ENCODE data around the gene FNDC3B. TPM values are rescaled to one million over a fixed set of nuclear protein-coding genes. Genes with fewer than 3 reads are reported as not detected.

Gene FNDC3B
- total RNA-seq, 2 donors from 2014 or later, result 80.6 to 107 TPM

DNA sequence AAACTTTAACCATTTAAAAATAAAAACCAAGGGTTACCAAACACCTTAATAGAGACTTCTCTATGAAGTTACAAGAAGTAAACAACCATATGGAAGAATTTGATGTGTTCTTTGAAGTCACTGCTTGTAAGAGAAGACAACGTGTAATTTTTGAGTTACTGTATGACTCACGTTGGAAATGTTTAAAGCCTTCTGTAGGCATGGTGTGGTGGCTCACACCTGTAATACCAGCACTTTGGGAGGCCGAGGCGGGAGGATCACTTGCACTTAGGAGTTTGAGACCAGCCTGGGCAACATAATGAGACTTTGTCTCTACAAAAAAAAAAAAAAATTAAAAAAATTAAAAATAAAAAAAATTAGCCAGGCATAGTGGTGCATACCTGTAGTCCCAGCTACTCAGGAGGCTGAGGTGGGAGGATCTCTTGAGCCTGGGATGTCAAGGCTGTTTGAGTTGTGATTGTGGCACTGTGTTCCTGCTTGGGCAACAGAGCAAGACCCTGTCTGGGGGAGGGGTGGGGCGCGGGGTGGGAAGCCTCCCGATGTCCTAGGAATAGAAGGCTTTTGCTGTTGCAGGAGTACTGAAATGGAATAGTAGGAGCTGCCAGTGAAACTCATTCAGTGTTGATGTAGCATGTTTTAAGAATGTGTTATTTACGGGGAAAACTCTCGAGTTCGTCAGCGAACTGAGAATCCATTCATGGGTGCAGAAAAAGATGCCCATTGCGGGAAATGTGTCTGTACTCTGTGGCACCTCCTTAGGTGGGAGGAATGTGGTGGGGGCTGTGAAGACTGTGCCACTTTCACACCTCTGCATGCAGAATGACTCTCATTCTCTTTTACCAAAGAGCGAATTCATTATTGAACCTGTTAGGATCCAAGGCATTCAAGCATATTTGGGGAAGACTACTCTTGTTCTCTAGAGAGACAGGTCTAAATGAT is 134.2 kb downstream of the FNDC3B start:
- TF ChIP-seq, protein P1, sequence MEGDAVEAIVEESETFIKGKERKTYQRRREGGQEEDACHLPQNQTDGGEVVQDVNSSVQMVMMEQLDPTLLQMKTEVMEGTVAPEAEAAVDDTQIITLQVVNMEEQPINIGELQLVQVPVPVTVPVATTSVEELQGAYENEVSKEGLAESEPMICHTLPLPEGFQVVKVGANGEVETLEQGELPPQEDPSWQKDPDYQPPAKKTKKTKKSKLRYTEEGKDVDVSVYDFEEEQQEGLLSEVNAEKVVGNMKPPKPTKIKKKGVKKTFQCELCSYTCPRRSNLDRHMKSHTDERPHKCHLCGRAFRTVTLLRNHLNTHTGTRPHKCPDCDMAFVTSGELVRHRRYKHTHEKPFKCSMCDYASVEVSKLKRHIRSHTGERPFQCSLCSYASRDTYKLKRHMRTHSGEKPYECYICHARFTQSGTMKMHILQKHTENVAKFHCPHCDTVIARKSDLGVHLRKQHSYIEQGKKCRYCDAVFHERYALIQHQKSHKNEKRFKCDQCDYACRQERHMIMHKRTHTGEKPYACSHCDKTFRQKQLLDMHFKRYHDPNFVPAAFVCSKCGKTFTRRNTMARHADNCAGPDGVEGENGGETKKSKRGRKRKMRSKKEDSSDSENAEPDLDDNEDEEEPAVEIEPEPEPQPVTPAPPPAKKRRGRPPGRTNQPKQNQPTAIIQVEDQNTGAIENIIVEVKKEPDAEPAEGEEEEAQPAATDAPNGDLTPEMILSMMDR (conservative IDR thresholded peaks at IDR 0.05), result no peak
- Histone ChIP-seq H3K9me3 (ENCODE audit: control insufficient read depth, low read length) (no peaks in the 10 kb centered on the region), H3K4me1 (ENCODE audit: control insufficient read depth, insufficient read depth, low read length) (peaks cover 26% of the 10 kb centered on the region), H3K36me3 (ENCODE audit: control insufficient read depth, insufficient read depth, low read length) (peaks cover 34% of the 10 kb centered on the region), H3K27ac (ENCODE audit: low read depth, low read length) (peak overlapping the region; percentile 34), H3K27me3 (ENCODE audit: control insufficient read depth, insufficient read depth, low read length, poor library complexity, severe bottlenecking) (no peaks in the 10 kb centered on the region), H3K9ac (ENCODE audit: extremely low read depth, low read length, poor library complexity, severe bottlenecking) (no peak overlapping the region), H3K4me3 (ENCODE audit: low read length) (peak overlapping the region; percentile 39)
- peak overlapping the region; percentile 40 for H3K27ac Mint-ChIP-seq
- H3K4me1 Mint-ChIP-seq, result peaks cover 67% of the 10 kb centered on the region
- WGBS, 2 experiments (ENCODE audit: insufficient coverage in 1 of 2, insufficient read length in 1 of 2), result 76 to 83% methylated on average over 8 to 13 of the region's 13 CpGs
- no peaks in the 10 kb centered on the region for H3K27me3 Mint-ChIP-seq (ENCODE audit: insufficient read depth)
- no peak overlapping the region for H3K4me3 Mint-ChIP-seq
- H3K9me3 Mint-ChIP-seq, result no peaks in the 10 kb centered on the region
- H3K36me3 Mint-ChIP-seq (ENCODE audit: low read depth), result peaks cover 15% of the 10 kb centered on the region
- peak; percentile 54 for DNase-seq

DNA sequence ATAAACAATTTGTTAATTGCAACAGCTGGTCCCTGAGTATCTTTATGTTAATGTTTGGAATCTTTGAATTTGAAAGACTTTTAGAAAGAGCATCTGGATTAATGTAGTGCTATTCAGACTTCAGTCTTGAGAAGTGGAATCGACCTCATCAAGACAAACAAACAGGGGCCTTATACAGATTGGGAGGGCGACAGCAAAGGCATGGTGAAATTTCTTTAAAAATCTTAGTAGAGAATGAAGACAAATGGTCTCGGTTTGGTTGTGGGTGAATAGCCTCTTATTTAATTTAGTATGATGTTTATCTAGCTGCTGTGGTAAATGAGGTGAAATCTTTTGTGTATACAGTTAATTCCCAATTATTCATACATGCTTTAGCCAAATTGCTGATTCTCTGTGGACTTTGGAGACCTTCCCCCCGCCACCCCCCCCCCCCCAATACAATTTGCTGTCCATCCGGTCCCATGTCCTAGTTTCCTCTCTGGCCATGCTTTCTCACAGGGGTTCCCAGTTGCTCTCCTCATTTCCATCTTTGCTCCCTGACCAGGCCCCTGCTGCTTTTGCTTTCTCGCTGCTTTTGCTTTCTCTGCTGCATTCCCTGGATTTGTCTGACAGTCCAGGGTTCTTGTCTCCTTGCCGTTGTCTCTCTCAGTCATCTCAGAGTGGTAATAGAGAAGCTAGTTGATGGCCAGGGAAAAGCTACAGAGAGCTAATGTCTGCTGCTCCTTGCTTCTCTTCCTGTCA is 135.3 kb downstream of the FNDC3B start:
- H3K27me3 ChIP-seq (ENCODE audit: control insufficient read depth, insufficient read depth, low read length, poor library complexity, severe bottlenecking), result no peaks in the 10 kb centered on the region
- peak; percentile 76 for DNase-seq
- H3K4me1 ChIP-seq (ENCODE audit: control insufficient read depth, insufficient read depth, low read length), result peaks cover 26% of the 10 kb centered on the region
- no peak overlapping the region for H3K9ac ChIP-seq (ENCODE audit: extremely low read depth, low read length, poor library complexity, severe bottlenecking)
- Mint-ChIP-seq H3K27me3 (ENCODE audit: insufficient read depth) (no peaks in the 10 kb centered on the region), H3K4me3 (peak overlapping the region; percentile 35), H3K27ac (peak overlapping the region; percentile 81), H3K9me3 (no peaks in the 10 kb centered on the region), H3K36me3 (ENCODE audit: low read depth) (peaks cover 13% of the 10 kb centered on the region), H3K4me1 (peaks cover 59% of the 10 kb centered on the region)
- TF ChIP-seq, protein P1 (conservative IDR thresholded peaks at IDR 0.05), result no peak
- H3K4me3 ChIP-seq (ENCODE audit: low read length), result peak overlapping the region; percentile 59
- peak overlapping the region; percentile 65 for H3K27ac ChIP-seq (ENCODE audit: low read depth, low read length)
- WGBS, 2 experiments (ENCODE audit: insufficient coverage in 1 of 2, insufficient read length in 1 of 2), result 29% methylated on average over 2 to 7 of the region's 7 CpGs
- H3K36me3 ChIP-seq (ENCODE audit: control insufficient read depth, insufficient read depth, low read length), result peaks cover 42% of the 10 kb centered on the region
- H3K9me3 ChIP-seq (ENCODE audit: control insufficient read depth, low read length), result no peaks in the 10 kb centered on the region

DNA sequence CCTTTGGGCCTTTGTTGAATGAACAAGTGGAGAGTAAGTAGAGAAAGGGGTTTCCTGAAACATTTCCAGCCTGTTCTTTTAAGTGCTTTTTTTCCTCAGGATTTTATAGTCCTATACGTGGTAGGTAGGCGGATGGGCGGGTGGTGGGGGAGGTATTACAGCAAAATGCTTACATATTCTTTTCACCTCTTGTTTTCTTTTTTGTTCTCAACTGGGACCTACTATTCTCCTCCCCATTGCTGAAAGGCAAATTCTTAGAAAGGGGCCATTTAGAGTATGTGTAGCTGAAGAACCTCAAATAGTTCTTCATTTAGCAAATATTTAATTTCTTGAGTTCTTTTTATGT is 135.8 kb downstream of the FNDC3B start:
- Histone ChIP-seq H3K9ac (ENCODE audit: extremely low read depth, low read length, poor library complexity, severe bottlenecking) (no peak overlapping the region), H3K27ac (ENCODE audit: low read depth, low read length) (peak overlapping the region; percentile 65), H3K27me3 (ENCODE audit: control insufficient read depth, insufficient read depth, low read length, poor library complexity, severe bottlenecking) (no peaks in the 10 kb centered on the region), H3K36me3 (ENCODE audit: control insufficient read depth, insufficient read depth, low read length) (peaks cover 45% of the 10 kb centered on the region), H3K4me3 (ENCODE audit: low read length) (peak overlapping the region; percentile 59), H3K4me1 (ENCODE audit: control insufficient read depth, insufficient read depth, low read length) (peaks cover 25% of the 10 kb centered on the region), H3K9me3 (ENCODE audit: control insufficient read depth, low read length) (no peaks in the 10 kb centered on the region)
- Mint-ChIP-seq H3K4me3 (peak overlapping the region; percentile 35), H3K9me3 (no peaks in the 10 kb centered on the region), H3K4me1 (peaks cover 61% of the 10 kb centered on the region), H3K27me3 (ENCODE audit: insufficient read depth) (no peaks in the 10 kb centered on the region), H3K27ac (peak overlapping the region; percentile 81), H3K36me3 (ENCODE audit: low read depth) (peaks cover 17% of the 10 kb centered on the region)
- DNase-seq, result no peak
- no CpG with 5 or more reads among the region's 3 CpGs for WGBS, 2 experiments (ENCODE audit: insufficient coverage in 1 of 2, insufficient read length in 1 of 2)
- TF ChIP-seq, protein P1 (conservative IDR thresholded peaks at IDR 0.05), result no peak

All from endodermal cell (in vitro differentiated cells).